NCI-H1417 treated with DMSO at 0.1 percent for 48 hours (cell line): ENCODE measurements around the gene ABLIM1.
A peak's percentile ranks its signal among the peaks of the same experiment; 100 is the strongest.
"Not testable (repeated sequence)": the region's sequence is repeated elsewhere in the genome, so short reads cannot be mapped to it uniquely, and the experiment has no call there.

ENCODE experiments used
- DNase-seq: peaks from one replicate; lab custom pipeline; 2025; lab: John Stamatoyannopoulos, UW

ABLIM1 gene

GRCh38 chr10:114658175-114658574 is at the start of gene ABLIM1:
TSS of gene ABLIM1 (minus strand) at chr10:114658275. CDS start at chr10:114658200, 75 bp downstream.
- DNase-seq, result no peak

- no peak for DNase-seq
Observed at GRCh38 chr10:114706458-114707055, 48.5 kb upstream of the ABLIM1 start.

- DNase-seq, result no peak
Observed at GRCh38 chr10:114704679-114705078, 46.6 kb upstream of the ABLIM1 start.

- DNase-seq, result no peak
Observed at GRCh38 chr10:114703377-114704107, 45.5 kb upstream of the ABLIM1 start.

GRCh38 chr10:114698271-114699061 is 40.4 kb upstream of the ABLIM1 start:
- no peak for DNase-seq

GRCh38 chr10:114697061-114697598 is 39.1 kb upstream of the ABLIM1 start:
- no peak for DNase-seq

GRCh38 chr10:114696301-114696700 is 38.2 kb upstream of the ABLIM1 start:
- not testable (repeated sequence) for DNase-seq

- no peak for DNase-seq
Observed at GRCh38 chr10:114694752-114695151, 36.7 kb upstream of the ABLIM1 start.

- no peak for DNase-seq
Observed at GRCh38 chr10:114694062-114694461, 36.0 kb upstream of the ABLIM1 start.

- DNase-seq, result no peak
Observed at GRCh38 chr10:114691442-114691941, 33.4 kb upstream of the ABLIM1 start.

- no peak for DNase-seq
Observed at GRCh38 chr10:114688786-114689185, 30.7 kb upstream of the ABLIM1 start.

GRCh38 chr10:114687459-114687858 is 29.4 kb upstream of the ABLIM1 start:
- peak; percentile 5 for DNase-seq

GRCh38 chr10:114686013-114686412 is 27.9 kb upstream of the ABLIM1 start:
- no peak for DNase-seq

GRCh38 chr10:114685456-114685855 is 27.4 kb upstream of the ABLIM1 start:
- DNase-seq, result no peak

GRCh38 chr10:114684822-114685209 is 26.7 kb upstream of the ABLIM1 start:
- no peak for DNase-seq

GRCh38 chr10:114684084-114684821 is 26.2 kb upstream of the ABLIM1 start:
- DNase-seq, result no peak

GRCh38 chr10:114683593-114683992 is 25.5 kb upstream of the ABLIM1 start:
- no peak for DNase-seq

- DNase-seq, result no peak
Observed at GRCh38 chr10:114683162-114683561, 25.1 kb upstream of the ABLIM1 start.

GRCh38 chr10:114682532-114682931 is 24.5 kb upstream of the ABLIM1 start:
- no peak for DNase-seq

- no peak for DNase-seq
Observed at GRCh38 chr10:114682121-114682520, 24.0 kb upstream of the ABLIM1 start.

GRCh38 chr10:114681542-114681941 is 23.5 kb upstream of the ABLIM1 start:
- DNase-seq, result no peak
